DLD1 (cell line): ENCODE data around the gene MADD.

Experiments used
- in situ Hi-C: cut with HindIII; loops from 2 replicates; pipeline ENCODE4 v1.10.0; 2017; ENCODE audit warnings: low sequenced_read_pairs

Gene MADD

DNA sequence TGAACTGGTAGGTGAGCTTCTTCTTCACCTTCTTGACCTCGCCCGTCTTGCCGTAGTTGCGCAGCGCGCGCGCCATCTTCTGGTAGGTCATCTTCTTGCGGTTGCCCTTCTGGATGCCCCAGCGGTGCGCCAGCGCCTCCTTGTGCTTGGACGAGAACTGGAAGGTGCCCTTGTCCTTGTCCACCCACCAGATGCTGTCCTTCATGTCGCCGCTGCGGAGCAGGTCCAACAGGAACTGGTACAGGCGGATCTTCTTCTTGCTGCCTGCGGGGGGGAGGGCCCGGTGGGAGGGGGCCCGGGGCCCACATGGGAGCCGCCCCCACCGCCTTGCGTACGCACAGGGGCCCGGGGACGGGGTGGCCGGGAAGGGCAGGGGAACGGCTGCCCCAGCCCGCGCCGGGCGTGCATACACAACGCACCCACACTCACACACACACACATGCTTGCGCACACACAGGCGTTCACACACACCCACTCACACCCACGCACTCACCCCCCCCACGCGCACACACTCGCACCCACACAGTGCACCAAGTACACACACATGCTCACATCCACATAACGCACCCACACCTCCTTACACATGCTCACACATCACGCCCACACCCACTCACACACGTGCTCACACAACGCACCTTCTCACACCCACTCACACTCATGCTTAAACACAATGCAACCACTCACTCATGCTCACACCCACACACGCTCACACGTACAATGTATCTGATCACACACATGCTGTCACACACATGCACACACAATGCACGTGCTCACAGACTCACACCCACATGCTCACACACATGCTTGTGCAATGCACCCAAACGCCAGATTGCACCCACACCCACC, 85.6 kb downstream of the MADD start:
- in situ Hi-C loops = no loop called here

- in situ Hi-C loops = no loop called here
These were observed 86.4 kb downstream of the MADD start for GRCh38 chr11:47356129-47356997.

DNA sequence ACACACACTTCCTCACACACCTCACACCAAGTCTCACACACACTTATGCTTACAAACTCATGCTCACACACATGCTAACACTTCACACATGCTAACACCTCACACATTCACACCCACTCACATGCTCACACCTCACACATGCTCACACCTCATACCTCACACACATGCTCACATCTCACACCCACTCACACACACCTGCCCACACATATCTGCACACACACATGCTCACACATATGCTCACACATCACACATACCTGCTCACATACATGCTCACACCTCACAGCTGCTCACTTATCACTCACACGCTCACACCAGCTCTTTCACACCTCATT, 87.0 kb downstream of the MADD start:
- in situ Hi-C loops = no loop called here

- in situ Hi-C loops = no loop called here
These were observed 88.2 kb downstream of the MADD start for GRCh38 chr11:47357985-47358730.

DNA sequence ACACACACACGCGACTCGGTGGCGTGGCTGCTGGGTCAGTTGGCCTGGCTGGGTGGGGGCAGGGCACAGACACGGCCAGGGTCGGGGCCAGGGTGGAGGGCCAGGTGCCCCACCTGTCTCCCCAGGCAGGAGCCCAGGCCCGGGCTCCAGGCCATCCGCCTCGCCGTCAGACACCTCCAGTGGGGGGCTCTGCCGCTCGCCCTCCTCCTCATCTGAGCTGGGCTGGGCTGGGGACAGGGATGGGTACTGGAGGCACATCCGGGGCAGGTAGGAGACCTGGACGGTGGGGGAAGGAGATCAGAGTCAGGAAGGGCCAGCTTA, 88.8 kb downstream of the MADD start:
- in situ Hi-C loops = no loop called here

GRCh38 chr11:47359162-47359561, 89.2 kb downstream of the MADD start:
- in situ Hi-C loops = no loop called here

DNA sequence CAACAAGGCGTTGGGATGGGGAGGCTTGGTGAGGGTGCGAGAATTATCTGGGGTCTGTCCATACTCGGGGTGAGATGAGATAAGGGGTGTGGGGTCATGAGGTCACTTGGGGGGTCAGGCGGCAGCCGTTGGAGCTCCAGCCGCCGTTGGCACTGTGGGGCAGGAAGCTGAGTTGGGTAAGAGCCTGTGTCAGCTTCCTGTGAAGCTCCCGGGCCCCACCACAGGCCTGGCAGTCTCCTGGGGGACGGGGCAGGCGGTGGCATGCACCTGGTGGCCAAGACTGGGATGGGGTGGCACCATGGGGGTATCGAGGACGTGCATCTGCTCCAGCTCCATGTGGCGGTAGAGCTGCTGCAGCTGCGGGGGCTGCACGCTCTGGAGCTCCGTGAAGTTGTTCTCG, 89.7 kb downstream of the MADD start:
- in situ Hi-C loops = no loop called here

- in situ Hi-C loops = no loop called here
These were observed 90.4 kb downstream of the MADD start for GRCh38 chr11:47360341-47360740.

GRCh38 chr11:47361419-47361818, 91.5 kb downstream of the MADD start:
- in situ Hi-C loops = no loop called here

DNA sequence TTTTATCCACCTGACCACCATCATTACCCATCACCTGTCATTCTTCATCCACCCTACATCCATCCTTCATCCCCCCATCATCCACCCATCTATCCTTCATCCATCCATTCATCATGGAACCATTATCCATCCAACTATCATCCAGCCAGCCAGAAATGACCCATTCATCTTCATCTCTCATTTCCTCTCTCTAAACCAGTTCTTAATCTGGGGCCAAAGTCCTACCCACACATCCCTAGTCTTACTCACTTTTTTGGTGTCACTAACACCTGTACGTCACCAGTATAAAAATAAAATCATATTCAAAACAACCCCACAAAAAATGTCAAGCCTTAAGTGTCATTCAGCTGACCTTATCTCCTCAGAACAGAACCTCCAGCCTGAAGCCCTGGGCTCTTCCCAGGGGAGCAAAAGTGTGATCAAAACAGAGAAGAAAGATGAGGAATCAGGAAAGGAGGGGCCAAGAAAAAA, 96.1 kb downstream of the MADD start:
- in situ Hi-C loops = no loop called here

DNA sequence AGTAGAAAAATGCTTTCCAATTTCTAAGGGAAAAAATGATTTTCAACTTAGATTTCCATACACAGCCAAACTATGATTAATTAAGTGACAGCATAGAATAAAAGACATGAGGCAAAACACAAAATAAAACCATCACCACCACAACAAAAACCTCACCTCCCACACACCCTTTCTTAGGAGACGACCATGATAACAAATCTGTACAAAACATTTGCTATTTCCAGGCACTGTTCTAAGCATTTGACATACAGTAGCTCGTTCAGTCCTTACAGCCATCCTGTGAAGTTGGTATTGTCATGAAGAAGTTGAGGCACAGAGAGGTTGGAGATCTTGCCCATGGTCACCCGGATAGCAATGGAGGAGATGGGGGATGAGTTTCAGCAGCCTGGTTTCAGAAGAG, 99.7 kb downstream of the MADD start:
- in situ Hi-C loops = no loop called here

DNA sequence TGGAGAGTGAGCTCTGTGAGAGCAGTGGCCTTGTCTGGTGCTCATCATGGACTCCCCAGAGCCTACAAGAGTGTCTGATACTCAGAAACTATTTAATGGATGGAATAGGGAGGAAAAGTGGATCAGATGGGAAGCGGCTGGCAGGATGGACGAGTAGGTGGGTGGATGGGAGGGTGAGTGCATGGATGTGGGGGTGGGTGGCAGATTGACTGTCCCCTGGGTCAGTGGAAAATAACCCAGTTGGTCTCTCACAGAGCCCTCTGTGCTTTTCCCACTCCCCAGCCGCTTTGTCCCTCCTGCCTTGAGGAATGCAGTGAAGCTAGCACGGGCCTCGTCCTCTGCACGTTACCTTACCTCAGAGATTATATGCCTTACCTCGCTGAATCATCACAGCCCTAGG, 102.5 kb downstream of the MADD start:
- in situ Hi-C loops = no loop called here

GRCh38 chr11:47373876-47374719, 104.2 kb downstream of the MADD start:
- in situ Hi-C loops = no loop called here

DNA sequence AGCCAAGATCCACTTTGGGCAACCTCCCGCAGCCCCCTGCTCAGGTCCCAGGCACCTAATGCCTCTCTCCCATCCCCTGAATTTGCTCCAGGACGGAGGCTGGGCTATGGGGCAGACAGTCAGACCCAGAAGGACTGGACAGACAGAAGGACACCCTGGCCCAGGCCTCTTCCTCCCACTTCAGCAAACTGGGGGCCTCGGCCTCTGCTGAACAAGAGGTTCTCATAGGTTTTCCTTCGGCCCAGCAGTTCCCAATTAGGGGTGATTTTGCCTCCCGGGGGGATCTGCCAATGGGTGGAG, 104.7 kb downstream of the MADD start:
- in situ Hi-C loops = no loop called here

- in situ Hi-C loops = no loop called here
These were observed 105.1 kb downstream of the MADD start for GRCh38 chr11:47375020-47375419.

DNA sequence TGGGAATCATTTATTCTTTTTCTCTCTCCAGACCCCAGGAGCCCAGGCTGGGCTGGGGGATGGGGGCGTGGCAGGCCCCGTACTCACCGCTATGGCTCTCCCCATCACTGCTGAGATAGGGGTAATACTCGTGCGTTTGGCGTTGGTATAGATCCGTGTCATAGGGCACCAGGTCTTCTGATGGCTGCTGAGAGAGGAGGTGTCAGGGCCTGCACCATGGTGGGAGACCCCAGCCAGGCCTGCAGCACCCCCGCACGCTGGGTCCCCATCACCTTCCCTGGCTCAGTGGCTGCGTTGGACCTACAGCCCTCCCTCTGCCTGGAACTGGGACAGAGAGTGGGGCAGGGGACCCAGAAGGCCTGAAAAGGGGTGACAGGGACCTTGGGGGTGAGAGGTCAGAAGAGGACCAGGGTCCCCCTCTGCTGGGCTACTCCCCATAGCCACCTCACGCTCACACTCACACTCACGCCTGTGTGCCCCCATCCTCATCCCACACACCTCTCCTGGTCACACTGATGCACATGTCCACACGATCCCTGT, 105.7 kb downstream of the MADD start:
- in situ Hi-C loops = no loop called here

- in situ Hi-C loops = no loop called here
These were observed 106.2 kb downstream of the MADD start for GRCh38 chr11:47376107-47376524.

DNA sequence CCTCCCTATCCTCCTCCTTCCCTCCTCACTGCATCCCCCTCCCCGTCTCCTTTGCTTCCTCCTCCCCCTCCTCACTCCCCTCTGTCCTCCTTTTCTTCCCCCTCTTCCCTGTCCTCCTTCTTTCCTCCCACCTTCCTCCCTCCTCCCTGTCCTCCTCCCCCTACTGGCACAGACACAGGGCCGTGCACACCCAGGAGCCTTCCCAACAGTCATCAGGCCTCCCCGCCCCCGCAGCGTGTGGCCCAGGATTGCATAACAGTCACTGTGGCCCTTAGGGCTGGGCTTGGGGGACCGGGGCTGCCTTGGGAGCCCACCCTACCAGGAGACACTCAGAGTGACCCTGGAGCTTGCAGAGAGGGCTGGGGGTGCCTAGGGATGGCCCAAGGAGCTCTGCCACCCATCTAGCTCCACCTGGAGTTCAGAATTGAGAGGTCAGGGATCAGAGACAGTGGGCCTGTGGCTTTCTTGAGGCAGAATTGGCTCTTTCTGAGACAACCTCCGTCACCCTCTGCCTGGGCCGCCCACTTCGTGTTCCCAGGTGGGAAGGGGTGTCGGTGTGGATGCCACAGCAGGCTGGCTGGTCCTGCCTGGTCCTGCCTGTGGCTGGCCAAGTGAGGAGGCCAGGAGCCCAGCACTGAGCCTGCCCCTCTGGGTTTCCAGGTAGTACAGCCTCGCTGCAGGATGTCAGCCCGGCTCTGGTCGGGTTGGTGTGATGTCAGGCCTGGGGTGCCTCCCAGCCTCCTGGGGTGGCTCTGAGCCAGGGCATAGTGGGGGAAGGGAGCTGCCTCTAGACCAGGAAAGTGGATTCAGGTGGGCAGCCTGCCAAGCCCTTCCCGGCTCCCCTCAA, 106.8 kb downstream of the MADD start:
- in situ Hi-C loops = no loop called here

GRCh38 chr11:47377571-47378009, 107.7 kb downstream of the MADD start:
- in situ Hi-C loops = no loop called here
